ENCODE data around the gene SYNM. TPM values are rescaled to one million over a fixed set of nuclear protein-coding genes. Genes with fewer than 3 reads are reported as not detected.

The SYNM gene
- total RNA-seq, result 0.02 and 0.05 TPM in 2 replicates

GRCh38 chr15:99104788-99105513 is at the start of gene SYNM:
TSS of gene SYNM (plus strand) at chr15:99105080. CDS start at chr15:99105200, 120 bp downstream.
- POLR2A ChIA-PET, result interaction anchor here (1.1 kb wide), 1 partner anchor 146 kb away, joined by 4 read pairs; the partner anchor contains the start of gene LRRC28
- CTCF ChIA-PET, result interaction anchor here (0.6 to 1.4 kb wide), 3 partner anchors 29 to 600 kb away, joined by 3 read pairs; no protein-coding TSS in a partner anchor
- TF ChIP-seq CTCF (IDR thresholded peaks at IDR 0.05), result no peak
- ATAC-seq (ENCODE audit: low read depth) (peak; percentile 72), DNase-seq (peak; percentile 34)
- H3K27me3 Mint-ChIP-seq, result peaks cover 42% of the 10 kb centered on the region
- peaks cover 10% of the 10 kb centered on the region for H3K4me1 Mint-ChIP-seq
- H3K9me3 Mint-ChIP-seq, result no peaks in the 10 kb centered on the region
- H3K27ac Mint-ChIP-seq, result no peak within 1 kb of the TSS
- intact Hi-C loops (cut with micrococcal nuclease), result loop anchor here (1.0 to 10.0 kb wide), 2 partner anchors 108 to 650 kb away; no protein-coding TSS in a partner anchor
- H3K4me3 Mint-ChIP-seq, result peak within 1 kb of the TSS; percentile 64
- H3K36me3 Mint-ChIP-seq (ENCODE audit: low read depth), result no peaks in the 10 kb centered on the region

GRCh38 chr15:99055555-99056134 is 49.2 kb upstream of the SYNM start:
- no peak for DNase-seq
- ChIA-PET POLR2A (no interaction called here), CTCF (no interaction called here)
- no peak for TF ChIP-seq CTCF (IDR thresholded peaks at IDR 0.05)
- no peak for ATAC-seq (ENCODE audit: low read depth)
- Mint-ChIP-seq H3K27ac (no peak overlapping the region), H3K27me3 (peaks cover 28% of the 10 kb centered on the region), H3K9me3 (no peaks in the 10 kb centered on the region), H3K4me1 (peaks cover 16% of the 10 kb centered on the region), H3K36me3 (ENCODE audit: low read depth) (no peaks in the 10 kb centered on the region), H3K4me3 (no peak overlapping the region)
- intact Hi-C loops (cut with micrococcal nuclease), result no loop called here

- Mint-ChIP-seq H3K4me3 (no peak overlapping the region), H3K27ac (no peak overlapping the region), H3K27me3 (peaks cover 41% of the 10 kb centered on the region)
These were observed 47.9 kb upstream of the SYNM start for GRCh38 chr15:99057020-99057419.

GRCh38 chr15:99057697-99058420 is 47.0 kb upstream of the SYNM start:
- intact Hi-C loops (cut with micrococcal nuclease), result no loop called here
- POLR2A ChIA-PET, result no interaction called here
- H3K9me3 Mint-ChIP-seq, result no peaks in the 10 kb centered on the region
- no peaks in the 10 kb centered on the region for H3K36me3 Mint-ChIP-seq (ENCODE audit: low read depth)
- no peak for DNase-seq
- no peak for TF ChIP-seq CTCF (IDR thresholded peaks at IDR 0.05)
- CTCF ChIA-PET, result interaction anchor here (0.6 to 2.8 kb wide), 3 partner anchors 11 to 43 kb away, joined by 3 to 10 read pairs (median 7); no protein-coding TSS in a partner anchor
- H3K27ac Mint-ChIP-seq, result no peak overlapping the region
- peak overlapping the region; percentile 46 for H3K4me3 Mint-ChIP-seq
- peaks cover 47% of the 10 kb centered on the region for H3K27me3 Mint-ChIP-seq
- H3K4me1 Mint-ChIP-seq, result peaks cover 13% of the 10 kb centered on the region
- ATAC-seq (ENCODE audit: low read depth), result no peak

More at GRCh38 chr15:99057020-99057419, 47.9 kb upstream of the SYNM start:
- Mint-ChIP-seq H3K4me1 (peaks cover 16% of the 10 kb centered on the region), H3K9me3 (no peaks in the 10 kb centered on the region), H3K36me3 (ENCODE audit: low read depth) (no peaks in the 10 kb centered on the region)
- POLR2A ChIA-PET, result no interaction called here
- DNase-seq (no peak), ATAC-seq (ENCODE audit: low read depth) (no peak)
- CTCF ChIA-PET, result interaction anchor here (2.1 kb wide), 1 partner anchor 19 kb away, joined by 7 read pairs; no protein-coding TSS in a partner anchor
- no peak for TF ChIP-seq CTCF (IDR thresholded peaks at IDR 0.05)
- intact Hi-C loops (cut with micrococcal nuclease), result no loop called here
